Gastrocnemius medialis (tissue), 4 donors: ENCODE results near the gene VAC14.
"Not testable (repeated sequence)": the region's sequence is repeated elsewhere in the genome, so short reads cannot be mapped to it uniquely, and the experiment has no call there.

Source experiments
- CTCF ChIP-seq, 5 experiments: fragments of 450-650 bp in 3 of 5; fragments of 200-600 bp in 2 of 5; sonication (generic) in 2 of 5; IDR thresholded peaks in 4 of 5; conservative IDR thresholded peaks in 1 of 5; 1 replicate in 4 of 5; 2 replicates in 1 of 5; pipeline ENCODE4 v1.5.1; 2016 to 2019; ENCODE audit warnings: antibody characterized with exemption in 5 of 5, mild to moderate bottlenecking in 3 of 5, moderate library complexity in 3 of 5
- POLR2A ChIP-seq, 2 donors: fragments of 450-650 bp; IDR thresholded peaks; one replicate each; pipeline ENCODE4 v1.6.1; 2017; ENCODE audit warnings: antibody characterized with exemption in 2 of 2, mild to moderate bottlenecking in 2 of 2, moderate library complexity in 2 of 2

- not testable (repeated sequence) for TF ChIP-seq CTCF (IDR thresholded peaks at IDR 0.05 in 4 of 5, conservative IDR thresholded peaks at IDR 0.05 in 1 of 5); POLR2A (IDR thresholded peaks at IDR 0.05)
These were observed 21.8 kb upstream of the VAC14 start for GRCh38 chr16:70822734-70823133.
